NB4 (cell line): ENCODE results near the gene BMF.

ENCODE experiments used
- CTCF ChIP-seq: IDR thresholded peaks from one replicate; pipeline ENCODE4 v1.5.1; 2012; ENCODE audit warnings: low read depth, low read length
- POLR2A ChIP-seq: IDR thresholded peaks from 2 replicates; pipeline ENCODE4 v1.6.1; 2011; ENCODE audit warnings: mild to moderate bottlenecking; ENCODE audit not compliant: insufficient read length; ENCODE audit errors: extremely low read depth
- TF ChIP-seq, protein P1 (sequence below): IDR thresholded peaks from 2 replicates; pipeline ENCODE4 v1.6.1; 2011; ENCODE audit warnings: low read depth, low read length

- TF ChIP-seq, protein P1, sequence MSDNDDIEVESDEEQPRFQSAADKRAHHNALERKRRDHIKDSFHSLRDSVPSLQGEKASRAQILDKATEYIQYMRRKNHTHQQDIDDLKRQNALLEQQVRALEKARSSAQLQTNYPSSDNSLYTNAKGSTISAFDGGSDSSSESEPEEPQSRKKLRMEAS, result no peak
- TF ChIP-seq POLR2A (no peak), CTCF (no peak)
Observed at GRCh38 chr15:40105517-40106202, 3.0 kb downstream of the BMF start.
